GM12875 (cell line): ENCODE results near the gene TMEM18.
"Not testable (repeated sequence)": the region's sequence is repeated elsewhere in the genome, so short reads cannot be mapped to it uniquely, and the experiment has no call there.

Experiments used
- H3K4me3 ChIP-seq: one replicate; pipeline ENCODE4 v1.5.1; 2011; ENCODE audit warnings: low read depth, low read length, control low read depth
- TF ChIP-seq, protein P1 (sequence below): IDR thresholded peaks from 2 replicates; pipeline ENCODE4 v1.5.1; 2011; ENCODE audit warnings: low read depth, mild to moderate bottlenecking, control low read depth, inconsistent platforms, low read length, moderate library complexity, borderline replicate concordance; ENCODE audit not compliant: insufficient read depth

Gene TMEM18

DNA sequence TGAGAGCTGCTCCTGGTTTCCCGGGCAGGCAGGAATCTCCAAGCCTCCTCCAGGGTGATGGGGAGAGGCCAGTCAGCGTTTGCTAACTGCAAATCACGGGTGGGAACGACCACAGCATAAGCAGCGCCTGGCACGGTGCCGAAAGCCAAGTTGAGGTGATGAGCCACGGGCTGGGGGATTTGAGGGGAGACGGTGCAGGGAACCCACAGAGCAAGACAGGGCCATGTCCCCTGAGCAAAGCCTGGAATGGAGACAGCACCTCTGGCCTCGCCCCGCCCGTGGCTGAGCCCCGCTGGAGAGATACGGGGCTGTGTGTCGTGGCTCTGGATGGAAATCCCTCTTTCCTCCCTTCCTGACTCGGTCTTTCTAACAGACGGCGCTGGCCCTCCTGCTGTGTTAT is 31.5 kb upstream of the TMEM18 start:
- H3K4me3 ChIP-seq = no peak overlapping the region
- TF ChIP-seq, protein P1, sequence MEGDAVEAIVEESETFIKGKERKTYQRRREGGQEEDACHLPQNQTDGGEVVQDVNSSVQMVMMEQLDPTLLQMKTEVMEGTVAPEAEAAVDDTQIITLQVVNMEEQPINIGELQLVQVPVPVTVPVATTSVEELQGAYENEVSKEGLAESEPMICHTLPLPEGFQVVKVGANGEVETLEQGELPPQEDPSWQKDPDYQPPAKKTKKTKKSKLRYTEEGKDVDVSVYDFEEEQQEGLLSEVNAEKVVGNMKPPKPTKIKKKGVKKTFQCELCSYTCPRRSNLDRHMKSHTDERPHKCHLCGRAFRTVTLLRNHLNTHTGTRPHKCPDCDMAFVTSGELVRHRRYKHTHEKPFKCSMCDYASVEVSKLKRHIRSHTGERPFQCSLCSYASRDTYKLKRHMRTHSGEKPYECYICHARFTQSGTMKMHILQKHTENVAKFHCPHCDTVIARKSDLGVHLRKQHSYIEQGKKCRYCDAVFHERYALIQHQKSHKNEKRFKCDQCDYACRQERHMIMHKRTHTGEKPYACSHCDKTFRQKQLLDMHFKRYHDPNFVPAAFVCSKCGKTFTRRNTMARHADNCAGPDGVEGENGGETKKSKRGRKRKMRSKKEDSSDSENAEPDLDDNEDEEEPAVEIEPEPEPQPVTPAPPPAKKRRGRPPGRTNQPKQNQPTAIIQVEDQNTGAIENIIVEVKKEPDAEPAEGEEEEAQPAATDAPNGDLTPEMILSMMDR = no peak

DNA sequence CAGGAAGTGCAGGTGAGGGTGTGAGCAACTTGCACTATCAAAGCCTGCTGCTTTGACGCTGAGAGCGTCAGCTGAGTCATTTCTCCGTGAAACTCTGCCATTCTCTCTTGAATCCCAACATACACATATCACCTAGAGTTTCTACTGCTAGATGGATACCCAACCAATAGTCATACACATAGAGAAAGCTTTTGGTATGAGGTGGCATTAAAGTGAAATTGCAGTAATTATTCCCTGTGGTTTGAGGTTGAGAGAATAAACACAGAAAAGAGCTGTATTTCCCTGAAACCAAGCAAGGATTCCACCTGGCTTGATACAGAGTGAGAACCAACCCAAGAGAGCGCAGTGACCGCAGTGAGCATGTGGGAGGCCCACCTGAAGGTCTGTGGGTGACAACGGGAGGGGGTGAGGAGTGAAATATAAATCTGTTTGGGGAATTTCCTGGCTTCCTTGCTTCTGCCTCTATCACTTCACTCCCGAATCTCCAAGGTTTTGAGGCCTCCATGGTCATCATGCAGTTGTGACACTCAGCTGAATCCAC is 28.8 kb upstream of the TMEM18 start:
- H3K4me3 ChIP-seq = no peak overlapping the region
- TF ChIP-seq, protein P1 = no peak

DNA sequence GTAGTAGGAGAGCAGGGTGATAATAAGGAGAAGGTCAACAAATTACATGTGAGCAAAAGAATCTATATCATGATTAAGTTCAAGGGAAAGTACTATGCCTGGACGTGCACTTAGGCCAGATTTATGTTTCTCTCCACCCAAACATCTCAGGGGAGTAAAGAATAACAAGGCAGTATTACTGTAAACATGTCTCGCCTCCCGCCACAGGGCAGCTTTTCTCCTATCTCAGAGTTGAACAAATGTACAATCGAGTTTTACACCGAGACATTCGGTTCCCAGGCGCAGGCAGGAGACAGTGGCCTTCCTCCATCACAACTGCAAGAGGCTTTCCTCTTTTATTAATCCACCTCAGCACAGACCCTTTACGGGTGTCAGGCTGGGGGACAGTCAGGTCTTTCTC is 25.6 kb upstream of the TMEM18 start:
- H3K4me3 ChIP-seq = not testable (repeated sequence)

DNA sequence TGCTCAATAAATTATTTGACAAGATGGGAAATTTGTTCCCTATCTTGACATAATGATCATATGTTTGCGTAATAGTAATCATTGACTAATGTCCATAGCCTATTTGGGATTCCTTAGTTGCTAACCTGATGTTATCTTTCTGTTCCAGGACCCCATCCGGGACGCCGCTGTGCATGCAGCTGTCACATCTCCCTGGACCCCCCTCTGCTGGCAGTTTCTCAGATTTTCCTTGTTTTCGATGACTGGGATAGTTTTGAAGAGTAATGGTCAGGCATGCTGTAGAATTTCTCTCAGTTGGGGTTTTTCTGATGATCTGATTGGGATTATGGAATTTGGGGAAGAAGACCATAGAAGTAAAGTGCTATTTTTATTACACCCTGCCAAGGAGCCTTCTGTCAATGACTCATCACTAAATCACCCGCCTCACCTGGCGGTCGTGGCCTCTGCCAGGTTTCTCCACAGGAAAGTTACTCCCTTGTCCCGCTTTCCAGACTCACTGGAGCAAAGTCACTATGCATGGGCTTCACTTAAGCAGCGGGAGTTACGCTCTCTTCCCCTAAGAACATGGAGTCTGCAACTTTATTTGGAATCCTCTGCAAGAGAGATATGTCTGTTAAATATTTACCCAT is 19.9 kb upstream of the TMEM18 start:
- TF ChIP-seq, protein P1 = no peak

DNA sequence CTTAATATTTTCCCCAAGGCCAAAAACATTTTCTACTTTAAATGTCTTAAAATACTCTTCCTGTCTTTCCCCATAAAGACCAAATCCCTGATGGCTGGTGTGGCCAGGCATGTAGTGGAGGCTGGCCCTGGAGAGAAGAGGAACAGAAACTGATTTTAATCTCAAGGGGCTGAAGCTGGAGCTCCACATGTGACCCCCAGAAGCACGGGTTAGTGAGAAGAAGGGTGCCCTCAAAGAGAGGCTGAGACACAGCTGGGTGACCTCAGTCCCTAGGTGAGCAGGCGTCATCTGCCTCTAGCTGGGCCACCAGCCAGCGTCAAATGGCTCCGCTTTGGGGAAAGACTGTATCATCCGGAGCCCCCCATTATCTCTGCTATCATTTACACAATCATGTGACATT is 19.3 kb upstream of the TMEM18 start:
- H3K4me3 ChIP-seq = no peak overlapping the region
- TF ChIP-seq, protein P1 = no peak

More for the DNA sequence above, 19.9 kb upstream of the TMEM18 start:
- no peak overlapping the region for H3K4me3 ChIP-seq

DNA sequence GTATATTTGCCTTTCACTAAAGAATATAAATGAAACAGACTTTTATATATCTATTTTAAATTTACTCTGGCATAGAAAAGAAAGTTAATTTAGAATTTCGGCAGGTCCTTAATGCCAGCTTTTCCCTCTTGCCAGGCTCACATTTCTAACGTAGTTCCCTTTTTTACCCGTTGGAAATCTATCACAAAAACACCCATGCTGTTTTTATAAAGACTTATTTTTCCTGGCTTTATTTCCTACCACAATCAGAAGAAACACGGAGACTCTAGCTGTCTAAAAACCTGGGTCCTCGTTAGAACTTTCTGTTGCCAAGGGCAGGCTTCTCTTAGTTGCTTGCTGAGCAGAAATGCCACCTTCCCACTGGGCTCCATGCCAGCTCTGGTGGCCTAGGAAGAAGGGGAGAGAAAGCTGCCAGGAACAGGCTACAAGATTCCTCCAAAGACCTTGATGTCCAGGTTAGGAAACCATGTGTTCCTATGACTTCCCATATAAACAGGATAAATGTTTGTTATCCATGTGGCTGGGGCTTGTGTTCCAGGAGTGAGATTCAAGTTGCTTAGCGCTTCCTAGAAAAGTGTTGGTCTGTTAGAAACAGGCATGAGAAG is 17.8 kb upstream of the TMEM18 start:
- TF ChIP-seq, protein P1 = no peak
- no peak overlapping the region for H3K4me3 ChIP-seq

DNA sequence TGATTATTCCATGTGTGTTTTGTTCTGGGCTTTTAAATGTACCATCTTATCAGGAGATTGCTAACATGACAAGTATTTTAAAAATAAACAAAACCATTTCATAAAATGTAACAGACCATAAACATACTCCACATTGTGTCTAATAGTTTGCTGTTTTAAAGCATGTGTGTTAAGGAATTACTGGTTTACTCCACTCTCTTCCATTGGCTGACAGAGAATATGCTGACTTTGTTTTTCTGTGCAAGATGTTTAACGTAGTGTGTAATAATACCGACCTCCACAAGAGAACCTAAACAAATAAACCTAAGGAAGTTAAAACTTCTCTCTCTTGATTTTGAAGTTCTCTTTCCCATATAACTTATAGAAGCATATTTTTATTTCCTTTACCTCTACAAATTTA is 17.0 kb upstream of the TMEM18 start:
- no peak overlapping the region for H3K4me3 ChIP-seq
- TF ChIP-seq, protein P1 = no peak
